Esophagus squamous epithelium (tissue), 4 donors: Measurements from ENCODE around the gene C6orf136.

Experiments
- POLR2A ChIP-seq, 4 donors: fragments of 450-650 bp; IDR thresholded peaks; one replicate each; pipeline ENCODE4 v1.6.1; 2017; ENCODE audit warnings: antibody characterized with exemption in 4 of 4, mild to moderate bottlenecking in 4 of 4, moderate library complexity in 3 of 4
- TF ChIP-seq, protein P1 (sequence below), 6 experiments: fragments of 450-650 bp in 4 of 6; fragments of 200-600 bp in 2 of 6; sonication (generic) in 2 of 6; IDR thresholded peaks; one replicate each; pipeline ENCODE4 v1.5.1; 2016 to 2019; ENCODE audit warnings: antibody characterized with exemption in 6 of 6, mild to moderate bottlenecking in 4 of 6, moderate library complexity in 4 of 6

DNA sequence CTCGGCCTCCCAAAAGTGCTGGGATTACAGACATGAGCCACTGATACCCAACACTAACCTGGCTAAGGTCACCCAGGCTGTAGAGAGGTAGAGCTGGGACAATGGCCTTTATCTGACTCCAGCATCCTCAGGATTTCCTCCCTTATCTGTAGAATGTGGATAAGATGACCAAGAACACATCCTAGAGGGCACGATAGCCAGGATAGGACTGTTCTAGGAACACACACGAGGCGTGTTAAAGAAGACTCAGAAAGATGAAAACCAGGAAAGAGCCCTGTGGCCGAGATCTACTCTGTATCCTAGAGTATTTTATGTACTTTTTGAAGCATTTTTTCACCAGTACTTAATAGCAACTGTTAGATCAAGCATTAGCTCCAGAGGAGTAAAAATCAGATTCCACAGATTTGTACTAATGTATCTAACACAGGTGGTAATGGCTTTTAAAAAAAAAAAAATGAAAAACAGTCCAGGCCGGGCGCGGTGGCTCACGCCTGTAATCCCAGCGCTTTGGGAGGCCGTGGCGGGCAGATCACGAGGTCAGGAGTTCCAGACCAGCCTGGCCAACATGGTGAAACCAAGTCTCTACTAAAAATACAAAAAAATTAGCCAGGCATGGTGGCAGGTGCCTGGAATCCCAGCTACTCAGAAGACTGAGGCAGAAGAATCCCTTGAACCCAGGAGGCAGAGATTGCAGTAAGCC lies 47.2 kb upstream of the C6orf136 start:
- TF ChIP-seq, protein P1, sequence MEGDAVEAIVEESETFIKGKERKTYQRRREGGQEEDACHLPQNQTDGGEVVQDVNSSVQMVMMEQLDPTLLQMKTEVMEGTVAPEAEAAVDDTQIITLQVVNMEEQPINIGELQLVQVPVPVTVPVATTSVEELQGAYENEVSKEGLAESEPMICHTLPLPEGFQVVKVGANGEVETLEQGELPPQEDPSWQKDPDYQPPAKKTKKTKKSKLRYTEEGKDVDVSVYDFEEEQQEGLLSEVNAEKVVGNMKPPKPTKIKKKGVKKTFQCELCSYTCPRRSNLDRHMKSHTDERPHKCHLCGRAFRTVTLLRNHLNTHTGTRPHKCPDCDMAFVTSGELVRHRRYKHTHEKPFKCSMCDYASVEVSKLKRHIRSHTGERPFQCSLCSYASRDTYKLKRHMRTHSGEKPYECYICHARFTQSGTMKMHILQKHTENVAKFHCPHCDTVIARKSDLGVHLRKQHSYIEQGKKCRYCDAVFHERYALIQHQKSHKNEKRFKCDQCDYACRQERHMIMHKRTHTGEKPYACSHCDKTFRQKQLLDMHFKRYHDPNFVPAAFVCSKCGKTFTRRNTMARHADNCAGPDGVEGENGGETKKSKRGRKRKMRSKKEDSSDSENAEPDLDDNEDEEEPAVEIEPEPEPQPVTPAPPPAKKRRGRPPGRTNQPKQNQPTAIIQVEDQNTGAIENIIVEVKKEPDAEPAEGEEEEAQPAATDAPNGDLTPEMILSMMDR (IDR thresholded peaks at IDR 0.05): no peak
- no peak for TF ChIP-seq POLR2A (IDR thresholded peaks at IDR 0.05)
